Measurements from ENCODE around the gene DYNC1I2.
A peak's percentile ranks its signal among the peaks of the same experiment; 100 is the strongest.

DYNC1I2 gene

DNA sequence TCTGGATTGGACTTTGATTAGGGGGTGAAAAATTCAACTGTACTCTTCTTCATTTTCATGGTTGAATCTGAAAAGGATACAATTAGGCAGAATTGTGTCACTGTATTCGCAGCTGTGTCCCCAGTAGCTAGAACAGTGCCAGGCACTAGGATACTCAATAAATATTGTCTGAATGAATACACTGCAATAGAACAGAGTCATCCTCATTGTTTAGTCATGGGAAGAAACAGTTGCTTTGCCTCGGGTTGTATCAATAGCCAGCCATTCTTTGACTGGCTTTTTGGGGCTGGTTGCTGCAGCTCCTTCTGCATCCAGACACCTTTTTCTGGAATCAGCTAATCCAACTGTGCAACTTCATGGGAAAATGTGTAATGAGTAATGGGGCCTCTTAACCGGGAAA, 18.1 kb upstream of the DYNC1I2 start:
- no peak overlapping the region for H3K4me3 ChIP-seq (replicated peaks; ENCODE audit: low read depth, low read length)
- DNase-seq (ENCODE audit: low read depth) = no peak
- TF ChIP-seq, protein P1, sequence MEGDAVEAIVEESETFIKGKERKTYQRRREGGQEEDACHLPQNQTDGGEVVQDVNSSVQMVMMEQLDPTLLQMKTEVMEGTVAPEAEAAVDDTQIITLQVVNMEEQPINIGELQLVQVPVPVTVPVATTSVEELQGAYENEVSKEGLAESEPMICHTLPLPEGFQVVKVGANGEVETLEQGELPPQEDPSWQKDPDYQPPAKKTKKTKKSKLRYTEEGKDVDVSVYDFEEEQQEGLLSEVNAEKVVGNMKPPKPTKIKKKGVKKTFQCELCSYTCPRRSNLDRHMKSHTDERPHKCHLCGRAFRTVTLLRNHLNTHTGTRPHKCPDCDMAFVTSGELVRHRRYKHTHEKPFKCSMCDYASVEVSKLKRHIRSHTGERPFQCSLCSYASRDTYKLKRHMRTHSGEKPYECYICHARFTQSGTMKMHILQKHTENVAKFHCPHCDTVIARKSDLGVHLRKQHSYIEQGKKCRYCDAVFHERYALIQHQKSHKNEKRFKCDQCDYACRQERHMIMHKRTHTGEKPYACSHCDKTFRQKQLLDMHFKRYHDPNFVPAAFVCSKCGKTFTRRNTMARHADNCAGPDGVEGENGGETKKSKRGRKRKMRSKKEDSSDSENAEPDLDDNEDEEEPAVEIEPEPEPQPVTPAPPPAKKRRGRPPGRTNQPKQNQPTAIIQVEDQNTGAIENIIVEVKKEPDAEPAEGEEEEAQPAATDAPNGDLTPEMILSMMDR (IDR thresholded peaks at IDR 0.05; ENCODE audit: low read length, missing control alignments) = no peak

- peak; percentile 60 for DNase-seq (ENCODE audit: low read depth)
- H3K4me3 ChIP-seq (replicated peaks; ENCODE audit: low read depth, low read length) = no peak overlapping the region
- TF ChIP-seq, protein P1 (IDR thresholded peaks at IDR 0.05; ENCODE audit: low read length, missing control alignments) = no peak
These were observed 16.6 kb upstream of the DYNC1I2 start for GRCh38 chr2:171670655-171671054.

- no peak for DNase-seq (ENCODE audit: low read depth)
- TF ChIP-seq, protein P1 (IDR thresholded peaks at IDR 0.05; ENCODE audit: low read length, missing control alignments) = no peak
- no peak overlapping the region for H3K4me3 ChIP-seq (replicated peaks; ENCODE audit: low read depth, low read length)
These were observed 15.4 kb upstream of the DYNC1I2 start for GRCh38 chr2:171671867-171672266.

DNA sequence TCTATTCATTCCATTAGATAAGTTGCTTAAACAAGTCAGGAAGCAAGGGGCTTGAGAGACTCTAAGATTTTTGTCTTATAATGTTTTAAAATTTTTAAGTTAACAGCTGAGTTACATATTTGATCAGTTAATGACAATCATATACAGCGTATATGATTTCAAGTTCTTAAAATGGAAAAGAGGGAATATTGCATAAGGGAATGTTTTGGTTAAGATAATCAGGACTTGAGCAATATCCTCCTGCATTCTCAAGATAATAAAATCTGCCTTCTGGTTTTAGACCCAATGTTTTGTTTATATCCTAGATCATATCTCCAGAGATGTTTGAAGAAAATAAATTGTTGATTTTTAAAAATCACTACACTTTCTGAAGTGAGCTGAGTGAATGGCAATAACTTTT, 13.4 kb upstream of the DYNC1I2 start:
- DNase-seq (ENCODE audit: low read depth) = peak; percentile 56
- no peak overlapping the region for H3K4me3 ChIP-seq (replicated peaks; ENCODE audit: low read depth, low read length)
- TF ChIP-seq, protein P1 (IDR thresholded peaks at IDR 0.05; ENCODE audit: low read length, missing control alignments) = no peak

DNA sequence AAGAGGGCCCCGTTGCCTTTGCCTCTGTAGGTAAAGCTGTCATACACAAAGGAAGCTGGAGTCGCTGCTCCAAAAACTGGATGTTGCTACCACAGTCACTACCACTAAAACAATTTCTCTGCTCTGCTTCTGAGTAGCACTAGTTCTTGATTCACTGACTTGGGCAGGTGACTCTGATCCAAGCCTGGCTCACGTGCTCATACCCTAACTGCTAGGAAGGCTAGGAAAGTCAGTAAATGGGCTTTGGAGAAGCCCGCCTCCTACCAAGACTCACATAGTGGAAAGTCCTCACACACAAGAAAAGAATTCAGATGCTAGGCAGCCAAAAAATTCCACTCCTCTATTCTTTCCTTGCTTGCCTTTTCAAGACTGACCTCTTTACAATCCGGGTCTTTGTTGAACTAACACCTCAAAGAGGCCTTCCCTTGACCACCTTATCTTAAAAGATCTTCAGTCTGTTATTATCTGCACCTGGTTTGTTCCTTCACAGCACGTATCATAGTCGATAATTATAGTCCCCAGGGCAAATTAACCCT, 11.4 kb upstream of the DYNC1I2 start:
- H3K4me3 ChIP-seq (replicated peaks; ENCODE audit: low read depth, low read length) = no peak overlapping the region
- no peak for DNase-seq (ENCODE audit: low read depth)
- TF ChIP-seq, protein P1 (IDR thresholded peaks at IDR 0.05; ENCODE audit: low read length, missing control alignments) = no peak

DNA sequence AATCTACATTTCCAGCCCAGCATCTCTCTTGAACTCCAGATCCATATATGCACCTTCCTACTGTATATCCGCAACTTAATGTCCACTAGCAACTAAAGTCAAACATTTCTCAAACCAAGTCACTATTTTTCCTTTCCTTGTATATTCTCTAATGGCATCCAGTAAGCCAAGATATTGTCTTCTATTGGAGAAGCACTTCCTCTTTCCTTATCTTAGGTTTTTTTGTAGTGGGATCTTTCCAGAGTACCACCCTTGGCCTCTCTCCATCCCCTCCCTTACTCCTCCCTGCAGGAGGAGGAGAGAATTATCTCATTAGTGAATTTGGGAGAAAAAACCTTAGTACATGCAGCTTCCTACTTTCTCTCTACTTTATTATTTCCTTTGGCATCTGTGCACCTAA, 8.7 kb upstream of the DYNC1I2 start:
- TF ChIP-seq, protein P1 (IDR thresholded peaks at IDR 0.05; ENCODE audit: low read length, missing control alignments) = no peak
- H3K4me3 ChIP-seq (replicated peaks; ENCODE audit: low read depth, low read length) = no peak overlapping the region
- no peak for DNase-seq (ENCODE audit: low read depth)

- peak; percentile 31 for DNase-seq (ENCODE audit: low read depth)
- peak overlapping the region; percentile 83 for H3K4me3 ChIP-seq (replicated peaks; ENCODE audit: low read depth, low read length)
- TF ChIP-seq, protein P1 (IDR thresholded peaks at IDR 0.05; ENCODE audit: low read length, missing control alignments) = no peak
These were observed 828 bp downstream of the DYNC1I2 start for GRCh38 chr2:171688129-171688465.
